ENCODE results near the gene TELO2. TPM values are rescaled to one million over a fixed set of nuclear protein-coding genes. Genes with fewer than 3 reads are reported as not detected.

Gene TELO2
- total and polyA plus RNA-seq, 11 donors: 11.8 to 29.6 (median 17.0) TPM

DNA sequence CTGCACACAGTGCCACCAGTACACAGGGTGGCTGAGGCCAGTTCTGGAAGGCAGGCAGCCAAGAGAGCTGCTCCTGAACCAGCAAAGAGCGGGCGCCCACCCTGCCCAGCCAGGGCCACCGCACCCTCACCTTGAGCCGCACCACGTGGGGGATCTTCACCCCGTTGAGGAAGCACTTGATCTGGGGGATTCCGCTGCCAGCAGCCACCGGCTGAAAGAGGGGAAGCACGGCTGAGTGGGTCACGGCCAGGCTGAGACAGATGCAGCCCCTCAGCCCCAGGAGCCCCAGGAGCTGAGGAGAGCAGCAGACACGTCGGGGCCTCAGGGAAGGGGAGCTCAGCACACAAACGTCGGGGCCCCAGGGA lies 34.2 kb upstream of the TELO2 start:
- 83 to 90% (median 87%) methylated on average over 10 to 14 of the region's 14 CpGs for WGBS, 4 donors
- DNase-seq: no peak
- H3K27ac ChIP-seq: no peak overlapping the region
- no peaks in the 10 kb centered on the region for H3K4me1 ChIP-seq
- peaks cover 0 to 79% (median 67%) of the 10 kb centered on the region in 9 donors for H3K36me3 ChIP-seq
- TF ChIP-seq CTCF (IDR thresholded peaks at IDR 0.05): no peak
- no peak for TF ChIP-seq POLR2A (IDR thresholded peaks at IDR 0.05)
- no peaks in the 10 kb centered on the region for H3K9me3 ChIP-seq
- no peaks in the 10 kb centered on the region for H3K27me3 ChIP-seq
- no peak for ATAC-seq
- no peak overlapping the region for H3K4me3 ChIP-seq
- intact Hi-C loops (cut with DNase I): no loop called here

DNA sequence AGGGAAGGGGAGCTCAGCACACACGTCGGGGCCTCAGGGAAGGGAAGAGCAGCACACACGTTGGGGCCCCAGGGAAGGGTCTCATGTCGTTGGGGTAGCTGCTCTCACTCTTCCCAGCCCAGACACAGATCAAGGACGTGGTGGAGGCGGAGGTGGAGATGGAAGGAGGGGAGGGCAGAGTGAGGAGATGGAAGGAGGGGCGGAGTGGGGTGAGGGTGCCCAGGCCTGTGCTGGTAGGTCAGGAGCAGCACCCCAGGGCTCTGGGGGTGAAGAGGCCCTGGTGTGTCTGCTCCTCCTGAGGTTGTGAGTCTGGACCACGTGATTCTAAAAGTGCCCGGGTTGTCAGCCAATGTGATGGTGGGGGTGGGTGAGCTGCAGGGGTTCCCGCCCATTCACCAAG lies 33.2 kb upstream of the TELO2 start:
- DNase-seq (no peak), ATAC-seq (no peak)
- Histone ChIP-seq H3K4me3 (no peak overlapping the region), H3K27me3 (no peaks in the 10 kb centered on the region), H3K9me3 (no peaks in the 10 kb centered on the region), H3K36me3 (peaks cover 0 to 78% (median 60%) of the 10 kb centered on the region in 9 donors), H3K4me1 (no peaks in the 10 kb centered on the region), H3K27ac (no peak overlapping the region)
- intact Hi-C loops (cut with DNase I): no loop called here
- no peak for TF ChIP-seq POLR2A (IDR thresholded peaks at IDR 0.05)
- no peak for TF ChIP-seq CTCF (IDR thresholded peaks at IDR 0.05)
- WGBS, 4 donors: 84 to 87% (median 85%) methylated on average over 10 of the region's 10 CpGs

GRCh38 chr16:1460602-1461138 lies 32.5 kb upstream of the TELO2 start:
- Histone ChIP-seq H3K4me3 (no peak overlapping the region), H3K36me3 (peaks cover 0 to 73% (median 53%) of the 10 kb centered on the region in 9 donors), H3K27me3 (no peaks in the 10 kb centered on the region), H3K27ac (no peak overlapping the region), H3K9me3 (no peaks in the 10 kb centered on the region), H3K4me1 (no peaks in the 10 kb centered on the region)
- ATAC-seq (peak in 1 of 4 donors; percentile 12), DNase-seq (peak in 1 of 5 donors; percentile 44)
- TF ChIP-seq POLR2A (IDR thresholded peaks at IDR 0.05): no peak
- TF ChIP-seq CTCF (IDR thresholded peaks at IDR 0.05): no peak
- intact Hi-C loops (cut with DNase I): no loop called here
- 92 to 98% (median 93%) methylated on average over 12 to 30 of the region's 30 CpGs for WGBS, 4 donors

- Histone ChIP-seq H3K9me3 (no peaks in the 10 kb centered on the region), H3K36me3 (peaks cover 0 to 68% (median 48%) of the 10 kb centered on the region in 9 donors), H3K4me3 (no peak overlapping the region), H3K4me1 (no peaks in the 10 kb centered on the region), H3K27ac (no peak overlapping the region), H3K27me3 (no peaks in the 10 kb centered on the region)
- 73 to 89% (median 84%) methylated on average over 16 to 24 of the region's 24 CpGs for WGBS, 4 donors
- ATAC-seq: no peak
- TF ChIP-seq CTCF (IDR thresholded peaks at IDR 0.05) (no peak), POLR2A (IDR thresholded peaks at IDR 0.05) (no peak)
- intact Hi-C loops (cut with DNase I): no loop called here
- DNase-seq: no peak
Measured at GRCh38 chr16:1461146-1461545, 32.0 kb upstream of the TELO2 start.
